T-helper 17 cell (primary cell): Measurements from ENCODE around the gene MAN1C1. TPM values are rescaled to one million over a fixed set of nuclear protein-coding genes. Genes with fewer than 3 reads are reported as not detected.
A peak's percentile ranks its signal among the peaks of the same experiment; 100 is the strongest.

Experiments
- ATAC-seq: fragments of 150-1000 bp; cut with Tn5 transposase; 2 replicates; pipeline ENCODE4 v1.10.0; 2021; ENCODE audit warnings: mild to moderate bottlenecking, moderate library complexity
- DNase-seq, 3 donors: peaks; one replicate each; pipeline versions ENCODE4 v3.0.0 to v3.0.0-alpha.2; 2020 to 2021
- H3K9me3 ChIP-seq: one replicate; pipeline ENCODE4 v1.7.0; 2013; ENCODE audit warnings: low read length, mild to moderate bottlenecking; ENCODE audit not compliant: control insufficient read depth, poor library complexity, severe bottlenecking
- H3K27ac Mint-ChIP-seq: one replicate; pipeline ENCODE4 v1.8.0; 2022; ENCODE audit warnings: mild to moderate bottlenecking, moderate library complexity, mixed read lengths
- H3K27me3 Mint-ChIP-seq: one replicate; pipeline ENCODE4 v1.8.0; 2022; ENCODE audit warnings: mixed read lengths
- H3K36me3 Mint-ChIP-seq: one replicate; pipeline ENCODE4 v1.8.0; 2022; ENCODE audit warnings: low read depth, mixed read lengths
- H3K4me1 Mint-ChIP-seq: one replicate; pipeline ENCODE4 v1.8.0; 2022; ENCODE audit warnings: mild to moderate bottlenecking, mixed read lengths
- H3K4me3 Mint-ChIP-seq: one replicate; pipeline ENCODE4 v1.8.0; 2022; ENCODE audit warnings: mild to moderate bottlenecking, moderate library complexity, mixed read lengths
- total RNA-seq, 4 donors: library from RNA in 2 of 4; stranded (reverse) in 2 of 4; gene quantifications; one replicate each; pipeline ENCODE4 v1.2.3 and lab custom pipeline; 2022 to 2026

Gene MAN1C1
- total RNA-seq, 2 donors from 2014 or later: 16.9 to 27.3 TPM

GRCh38 chr1:25819491-25820246, 203.1 kb downstream of the MAN1C1 start, which contains the start of gene MTFR1L:
TSS of gene MTFR1L (plus strand) at chr1:25819954. CDS start at chr1:25823105, 3,151 bp downstream.
- no peaks in the 10 kb centered on the region for H3K9me3 ChIP-seq
- DNase-seq (peak; percentile 84 to 91 (median 91)), ATAC-seq (peak; percentile 88)
- Mint-ChIP-seq H3K27ac (peak within 1 kb of the TSS; percentile 99), H3K4me3 (peak within 1 kb of the TSS; percentile 98), H3K4me1 (peaks cover 25% of the 10 kb centered on the region), H3K27me3 (no peaks in the 10 kb centered on the region), H3K36me3 (peaks cover 5% of the 10 kb centered on the region)

GRCh38 chr1:25820247-25821111, 203.9 kb downstream of the MAN1C1 start:
- ATAC-seq (peak; percentile 71), DNase-seq (peak; percentile 36 to 55 (median 50))
- no peaks in the 10 kb centered on the region for H3K9me3 ChIP-seq
- peak overlapping the region; percentile 98 for H3K4me3 Mint-ChIP-seq
- H3K27ac Mint-ChIP-seq: peak overlapping the region; percentile 99
- H3K36me3 Mint-ChIP-seq: peaks cover 5% of the 10 kb centered on the region
- no peaks in the 10 kb centered on the region for H3K27me3 Mint-ChIP-seq
- peaks cover 25% of the 10 kb centered on the region for H3K4me1 Mint-ChIP-seq

- H3K4me3 Mint-ChIP-seq: peak overlapping the region; percentile 98
- peaks cover 25% of the 10 kb centered on the region for H3K4me1 Mint-ChIP-seq
Observed at GRCh38 chr1:25821112-25821476, 204.5 kb downstream of the MAN1C1 start.

GRCh38 chr1:25821630-25822091, 205.1 kb downstream of the MAN1C1 start:
- Mint-ChIP-seq H3K36me3 (peaks cover 5% of the 10 kb centered on the region), H3K27ac (peak overlapping the region; percentile 99), H3K4me1 (peaks cover 25% of the 10 kb centered on the region), H3K4me3 (peak overlapping the region; percentile 98), H3K27me3 (no peaks in the 10 kb centered on the region)
- DNase-seq (no peak), ATAC-seq (no peak)
- no peaks in the 10 kb centered on the region for H3K9me3 ChIP-seq

More at GRCh38 chr1:25821112-25821476, 204.5 kb downstream of the MAN1C1 start:
- Mint-ChIP-seq H3K36me3 (peaks cover 5% of the 10 kb centered on the region), H3K27me3 (no peaks in the 10 kb centered on the region), H3K27ac (peak overlapping the region; percentile 99)
- DNase-seq (no peak), ATAC-seq (no peak)
- H3K9me3 ChIP-seq: no peaks in the 10 kb centered on the region

- ATAC-seq: no peak
- H3K4me3 Mint-ChIP-seq: no peak overlapping the region
- no peaks in the 10 kb centered on the region for H3K9me3 ChIP-seq
- H3K27ac Mint-ChIP-seq: no peak overlapping the region
- H3K4me1 Mint-ChIP-seq: peaks cover 11% of the 10 kb centered on the region
- no peak for DNase-seq
- H3K36me3 Mint-ChIP-seq: peaks cover 8% of the 10 kb centered on the region
- H3K27me3 Mint-ChIP-seq: no peaks in the 10 kb centered on the region
Observed at GRCh38 chr1:25825605-25826004, 209.0 kb downstream of the MAN1C1 start.

- peaks cover 7% of the 10 kb centered on the region for H3K36me3 Mint-ChIP-seq
- H3K27ac Mint-ChIP-seq: no peak overlapping the region
Observed at GRCh38 chr1:25826571-25826970, 210.0 kb downstream of the MAN1C1 start.

GRCh38 chr1:25828491-25828890, 211.9 kb downstream of the MAN1C1 start:
- H3K27me3 Mint-ChIP-seq: no peaks in the 10 kb centered on the region
- peaks cover 7% of the 10 kb centered on the region for H3K36me3 Mint-ChIP-seq
- H3K4me1 Mint-ChIP-seq: no peaks in the 10 kb centered on the region
- H3K27ac Mint-ChIP-seq: no peak overlapping the region
- no peaks in the 10 kb centered on the region for H3K9me3 ChIP-seq
- ATAC-seq: no peak
- DNase-seq: no peak
- no peak overlapping the region for H3K4me3 Mint-ChIP-seq

More at GRCh38 chr1:25826571-25826970, 210.0 kb downstream of the MAN1C1 start:
- no peaks in the 10 kb centered on the region for H3K27me3 Mint-ChIP-seq
- no peak for DNase-seq
- H3K4me3 Mint-ChIP-seq: no peak overlapping the region
- ATAC-seq: no peak
- H3K4me1 Mint-ChIP-seq: peaks cover 3% of the 10 kb centered on the region
- H3K9me3 ChIP-seq: no peaks in the 10 kb centered on the region

- no peak for DNase-seq
- no peaks in the 10 kb centered on the region for H3K27me3 Mint-ChIP-seq
- ATAC-seq: no peak
- no peaks in the 10 kb centered on the region for H3K4me1 Mint-ChIP-seq
- H3K4me3 Mint-ChIP-seq: no peak overlapping the region
- H3K9me3 ChIP-seq: no peaks in the 10 kb centered on the region
- peaks cover 7% of the 10 kb centered on the region for H3K36me3 Mint-ChIP-seq
- no peak overlapping the region for H3K27ac Mint-ChIP-seq
Observed at GRCh38 chr1:25829046-25829445, 212.5 kb downstream of the MAN1C1 start.

- ATAC-seq (no peak), DNase-seq (no peak)
- Mint-ChIP-seq H3K27ac (no peak overlapping the region), H3K36me3 (peaks cover 7% of the 10 kb centered on the region), H3K4me3 (no peak overlapping the region), H3K4me1 (no peaks in the 10 kb centered on the region), H3K27me3 (no peaks in the 10 kb centered on the region)
- H3K9me3 ChIP-seq: no peaks in the 10 kb centered on the region
Observed at GRCh38 chr1:25831569-25832196, 215.1 kb downstream of the MAN1C1 start.

GRCh38 chr1:25832336-25833037, 215.9 kb downstream of the MAN1C1 start:
- peaks cover 7% of the 10 kb centered on the region for H3K36me3 Mint-ChIP-seq
- no peak for ATAC-seq
- no peak overlapping the region for H3K27ac Mint-ChIP-seq

GRCh38 chr1:25833158-25833557, 216.6 kb downstream of the MAN1C1 start:
- DNase-seq: no peak
- Mint-ChIP-seq H3K4me1 (no peaks in the 10 kb centered on the region), H3K27me3 (no peaks in the 10 kb centered on the region), H3K36me3 (peaks cover 4% of the 10 kb centered on the region), H3K27ac (no peak overlapping the region), H3K4me3 (no peak overlapping the region)
- ATAC-seq: no peak
- no peaks in the 10 kb centered on the region for H3K9me3 ChIP-seq

More at GRCh38 chr1:25832336-25833037, 215.9 kb downstream of the MAN1C1 start:
- no peaks in the 10 kb centered on the region for H3K4me1 Mint-ChIP-seq
- no peak overlapping the region for H3K4me3 Mint-ChIP-seq
- no peaks in the 10 kb centered on the region for H3K27me3 Mint-ChIP-seq
- no peak for DNase-seq
- H3K9me3 ChIP-seq: no peaks in the 10 kb centered on the region
